GM18508 (cell line): Measurements from ENCODE around the gene MAP1LC3B.

Experiments used
- ATAC-seq: cut with Tn5 transposase; IDR thresholded peaks from one replicate; pipeline ENCODE4 v1.9.1; 2021; ENCODE audit warnings: moderate number of reproducible peaks; ENCODE audit not compliant: insufficient read depth, unreplicated experiment

The MAP1LC3B gene

DNA sequence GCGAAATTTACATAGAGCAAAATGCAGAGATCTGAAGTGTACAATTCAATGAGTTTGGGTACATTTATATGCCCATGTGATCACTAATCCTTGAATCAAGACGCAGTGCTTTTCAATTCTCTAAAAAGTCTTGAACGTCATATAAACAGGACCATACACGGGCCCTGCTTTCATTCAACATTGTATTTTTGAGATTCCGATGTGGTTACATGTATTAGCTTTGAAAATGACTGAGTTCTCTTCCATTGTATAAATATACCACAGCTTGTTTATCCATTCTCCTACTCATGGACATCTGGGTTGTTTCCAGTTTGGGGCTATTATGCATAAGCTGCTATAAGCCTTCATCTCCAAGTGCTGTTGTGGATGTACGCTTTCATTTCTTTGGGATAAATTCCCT lies 55.2 kb downstream of the MAP1LC3B start:
- no peak for ATAC-seq

DNA sequence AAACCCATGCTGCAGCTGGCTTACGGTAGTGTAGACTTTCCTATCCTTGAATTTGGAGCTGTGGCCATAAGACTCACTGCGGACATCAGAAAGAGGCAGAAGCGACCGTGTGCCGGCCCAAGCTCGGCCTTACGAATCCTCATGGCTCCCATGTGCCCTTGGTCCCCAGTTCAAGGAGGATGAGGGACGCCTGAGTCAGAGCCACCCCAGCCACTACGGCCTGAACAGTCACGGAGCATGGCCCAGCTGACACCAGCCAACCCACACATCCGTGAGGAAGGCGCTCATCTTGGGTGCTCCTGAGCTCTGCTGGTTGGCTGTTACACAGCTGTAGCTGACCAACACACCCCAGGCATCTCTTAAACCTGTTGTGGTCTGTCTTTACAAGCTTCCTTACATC lies 56.7 kb downstream of the MAP1LC3B start:
- no peak for ATAC-seq

DNA sequence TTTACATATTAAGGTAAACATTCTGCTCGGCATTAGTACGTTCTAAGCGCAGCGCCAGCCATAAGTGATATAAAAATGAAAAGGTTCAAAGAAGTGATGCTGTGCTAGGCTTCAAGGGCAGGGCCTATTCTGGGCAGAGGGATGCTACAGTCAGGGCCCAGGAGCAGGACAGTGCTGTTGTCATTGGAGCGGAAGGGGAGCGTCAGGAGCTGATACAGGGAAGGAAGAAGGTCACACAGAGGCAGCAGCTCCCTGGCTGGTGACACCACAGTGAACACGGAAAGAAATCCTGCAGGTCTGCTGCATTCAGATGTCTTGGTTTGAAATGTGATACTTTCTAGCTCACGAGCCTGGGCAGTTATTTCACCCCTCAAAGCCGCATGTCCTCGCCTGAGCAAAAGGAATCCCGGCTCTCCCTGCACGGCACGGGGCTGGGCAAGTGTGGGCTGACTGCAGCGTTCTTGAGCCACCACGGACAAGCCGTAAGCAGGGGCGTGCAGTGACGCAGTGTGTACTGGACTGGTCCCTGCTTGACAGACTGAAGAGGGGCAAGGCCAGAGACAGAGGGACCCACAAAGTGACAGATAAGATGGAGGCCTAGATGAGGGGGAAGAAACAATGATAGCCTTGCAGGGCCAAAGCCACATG lies 59.6 kb downstream of the MAP1LC3B start:
- ATAC-seq = no peak

DNA sequence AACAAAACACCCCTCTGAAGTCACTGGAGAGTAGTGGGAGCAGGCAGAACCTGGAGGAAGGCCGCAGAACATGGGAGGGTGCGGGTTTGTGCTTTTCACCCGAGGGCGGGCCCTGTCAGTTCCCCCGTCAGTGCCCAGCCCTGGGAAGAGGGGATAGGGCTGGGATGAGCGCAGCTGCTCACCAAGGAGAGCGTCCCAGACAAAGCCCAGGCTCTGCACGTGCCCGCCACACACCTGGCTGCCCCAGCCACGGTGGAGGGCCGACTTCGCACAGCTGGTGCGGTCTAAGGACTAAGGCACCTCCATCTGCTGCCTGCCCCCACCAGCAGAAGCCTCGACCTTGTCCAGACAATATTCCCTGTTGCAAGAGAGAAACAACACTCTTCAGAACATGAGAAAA lies 61.2 kb downstream of the MAP1LC3B start:
- no peak for ATAC-seq
